ENCODE results near the gene TGFBR3L. TPM values are rescaled to one million over a fixed set of nuclear protein-coding genes. Genes with fewer than 3 reads are reported as not detected.

Gene TGFBR3L
- total and polyA plus RNA-seq, 2 of the 13 experiments (the other 11 are each of a cell fraction or from before 2014, with no cell fraction given): 0.20 to 1.0 TPM

DNA sequence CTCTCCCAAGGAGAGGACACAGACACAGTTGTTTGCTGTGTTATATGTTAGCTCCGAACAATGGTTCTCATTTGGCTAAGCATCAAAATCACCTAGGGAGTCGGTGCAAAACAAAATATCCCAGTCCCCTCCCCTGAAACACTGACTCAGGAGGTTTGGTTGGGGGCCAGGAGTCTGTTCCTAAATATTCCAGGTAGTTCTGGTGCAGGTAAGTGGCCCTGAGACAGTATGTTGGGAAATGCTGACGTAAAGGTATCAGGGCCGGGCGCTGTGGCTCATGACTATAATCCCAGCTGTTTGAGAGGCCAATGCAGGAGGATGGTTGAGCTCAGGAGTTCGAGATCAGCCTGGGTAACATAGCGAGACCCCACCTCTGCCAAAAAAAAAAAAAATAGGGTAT is 13.3 kb upstream of the TGFBR3L start:
- Histone ChIP-seq H3K9ac (ENCODE audit: insufficient read depth, low read depth, low read length) (no peak overlapping the region), H3K36me3 (replicated peaks in 1 of 2; ENCODE audit: control insufficient read depth in 1 of 2, insufficient read depth in 2 of 2, low read length in 2 of 2) (peaks cover 9 to 22% of the 10 kb centered on the region in 2 experiments; a peak in 3 of 5 replicates), H3K79me2 (ENCODE audit: insufficient read depth, low read length) (peaks cover 26% of the 10 kb centered on the region), H2AFZ (ENCODE audit: low read length) (no peak overlapping the region), H3K4me3 (replicated peaks in 1 of 3; ENCODE audit: insufficient read depth in 1 of 3, low read depth in 2 of 3, low read length in 3 of 3) (no peak overlapping the region), H3K9me3 (ENCODE audit: low read length) (no peaks in the 10 kb centered on the region), H3K27ac (ENCODE audit: extremely low read length, insufficient read depth, low read length) (no peak overlapping the region), H3K4me1 (ENCODE audit: insufficient read depth, low read length) (peaks cover 59% of the 10 kb centered on the region), H3K27me3 (ENCODE audit: control insufficient read depth in 1 of 2, insufficient read depth in 2 of 2, low read length in 2 of 2) (no peaks in the 10 kb centered on the region; a peak in 1 of 5 replicates), H4K20me1 (ENCODE audit: insufficient read depth, low read length) (peaks cover 10% of the 10 kb centered on the region; the same call in 1 of the 2 replicates), H3K4me2 (ENCODE audit: low read depth, low read length) (no peak overlapping the region)
- WGBS (ENCODE audit: low lambda C conversion rate): 99% methylated on average over 7 of the region's 7 CpGs
- no peak for TF ChIP-seq MYC (CRISPR knock-in tag; IDR thresholded peaks at IDR 0.05; ENCODE audit: borderline replicate concordance)
- no peak for TF ChIP-seq KDM1A (CRISPR knock-in tag; IDR thresholded peaks at IDR 0.05)
- TF ChIP-seq, protein P1, sequence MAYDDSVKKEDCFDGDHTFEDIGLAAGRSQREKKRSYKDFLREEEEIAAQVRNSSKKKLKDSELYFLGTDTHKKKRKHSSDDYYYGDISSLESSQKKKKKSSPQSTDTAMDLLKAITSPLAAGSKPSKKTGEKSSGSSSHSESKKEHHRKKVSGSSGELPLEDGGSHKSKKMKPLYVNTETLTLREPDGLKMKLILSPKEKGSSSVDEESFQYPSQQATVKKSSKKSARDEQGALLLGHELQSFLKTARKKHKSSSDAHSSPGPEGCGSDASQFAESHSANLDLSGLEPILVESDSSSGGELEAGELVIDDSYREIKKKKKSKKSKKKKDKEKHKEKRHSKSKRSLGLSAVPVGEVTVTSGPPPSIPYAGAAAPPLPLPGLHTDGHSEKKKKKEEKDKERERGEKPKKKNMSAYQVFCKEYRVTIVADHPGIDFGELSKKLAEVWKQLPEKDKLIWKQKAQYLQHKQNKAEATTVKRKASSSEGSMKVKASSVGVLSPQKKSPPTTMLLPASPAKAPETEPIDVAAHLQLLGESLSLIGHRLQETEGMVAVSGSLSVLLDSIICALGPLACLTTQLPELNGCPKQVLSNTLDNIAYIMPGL (CRISPR knock-in tag; IDR thresholded peaks at IDR 0.05; ENCODE audit: borderline replicate concordance in 1 of 2, low read depth in 1 of 2): no peak
- TF ChIP-seq ZNF766 (CRISPR knock-in tag; IDR thresholded peaks at IDR 0.05; ENCODE audit: borderline replicate concordance): no peak
- TF ChIP-seq, protein P2, sequence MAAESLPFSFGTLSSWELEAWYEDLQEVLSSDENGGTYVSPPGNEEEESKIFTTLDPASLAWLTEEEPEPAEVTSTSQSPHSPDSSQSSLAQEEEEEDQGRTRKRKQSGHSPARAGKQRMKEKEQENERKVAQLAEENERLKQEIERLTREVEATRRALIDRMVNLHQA (CRISPR knock-in tag; IDR thresholded peaks at IDR 0.05): no peak
- no peak for TF ChIP-seq ZNF501 (CRISPR knock-in tag; IDR thresholded peaks at IDR 0.05)
- TF ChIP-seq RXRB (CRISPR knock-in tag; IDR thresholded peaks at IDR 0.05; ENCODE audit: borderline replicate concordance): no peak
- TF ChIP-seq MZF1 (CRISPR knock-in tag; IDR thresholded peaks at IDR 0.05; ENCODE audit: borderline replicate concordance): no peak
- no peak for TF ChIP-seq PHF5A (CRISPR knock-in tag; IDR thresholded peaks at IDR 0.05; ENCODE audit: low read depth, unreplicated experiment)
- TF ChIP-seq MAZ (IDR thresholded peaks at IDR 0.05; ENCODE audit: borderline replicate concordance, low read depth, low read length): no peak
- no peak for TF ChIP-seq MAZ (CRISPR knock-in tag; IDR thresholded peaks at IDR 0.05; ENCODE audit: low read depth)
- no peak for TF ChIP-seq ZNF3 (CRISPR knock-in tag; IDR thresholded peaks at IDR 0.05)
- TF ChIP-seq CCDC6 (CRISPR knock-in tag; IDR thresholded peaks at IDR 0.05): no peak
- TF ChIP-seq ZBTB49 (CRISPR knock-in tag; IDR thresholded peaks at IDR 0.05; ENCODE audit: borderline replicate concordance): no peak
- no peak for TF ChIP-seq PBX3 (CRISPR knock-in tag; IDR thresholded peaks at IDR 0.05; ENCODE audit: borderline replicate concordance)
- no peak for TF ChIP-seq ZNF660 (CRISPR knock-in tag; IDR thresholded peaks at IDR 0.05; ENCODE audit: borderline replicate concordance, low read depth)
- no peak for TF ChIP-seq RBM22 (optimal IDR thresholded peaks at IDR 0.05; ENCODE audit: low read length)
- ChIA-PET CTCF (ENCODE audit: low intra/inter-chr PET ratio, low total read pairs) (no interaction called here), POLR2A (interaction anchor here (3.1 to 4.9 kb wide), 4 partner anchors 12 to 42 kb away, joined by 22 to 83 read pairs (median 64); partner anchors contain the start of genes LRRC8E, SNAPC2 and TIMM44)
- no peak for FAIRE-seq
- no TSS peak for BruUV-seq (replicated peaks)
- in situ Hi-C loops (cut with HindIII; ENCODE audit: extremely low pct_ligation_motif_present, low pct_unique_long_range_greater_than_20kb) (no loop called here), intact Hi-C loops (cut with micrococcal nuclease; ENCODE audit: unreplicated experiment) (no loop called here)
- ATAC-seq: no peak
- no peak for DNase-seq (ENCODE audit: low spot score)

Data from HepG2 (cell line).